ENCODE results near the gene MT2A.

- TF ChIP-seq CTCF (IDR thresholded peaks at IDR 0.05; ENCODE audit: insufficient read depth, low read depth, low read length), result no peak
- no peak for TF ChIP-seq EZH2 (IDR thresholded peaks at IDR 0.05; ENCODE audit: insufficient read depth, low read length)
Observed at GRCh38 chr16:56626685-56627084, 18.3 kb downstream of the MT2A start.

Data from astrocyte (in vitro differentiated cells and primary cell).